H9 (cell line): Measurements from ENCODE around the gene ZNF727. TPM values are rescaled to one million over a fixed set of nuclear protein-coding genes. Genes with fewer than 3 reads are reported as not detected.

Experiments used
- DNase-seq: peaks from one replicate; pipeline ENCODE4 v3.0.0-alpha.2; 2017
- H2AFZ ChIP-seq: one replicate; pipeline ENCODE4 v1.6.1; 2013; ENCODE audit warnings: mild to moderate bottlenecking, low read length, control low read depth, moderate library complexity
- H2AK5ac ChIP-seq: 2 replicates; pipeline ENCODE4 v1.6.1; 2013; ENCODE audit warnings: low read length, control low read depth, mixed read lengths; ENCODE audit not compliant: insufficient read length
- H2BK120ac ChIP-seq: one replicate; pipeline ENCODE4 v1.6.1; 2013; ENCODE audit warnings: low read depth, mild to moderate bottlenecking, low read length, control low read depth, inconsistent platforms; ENCODE audit not compliant: poor library complexity, severe bottlenecking
- H2BK12ac ChIP-seq: 2 replicates; pipeline ENCODE4 v1.6.1; 2013; ENCODE audit warnings: low read length, control low read depth, mixed read lengths, low read depth; ENCODE audit not compliant: insufficient read length
- H2BK15ac ChIP-seq: 2 replicates; pipeline ENCODE4 v1.6.1; 2013; ENCODE audit warnings: low read depth, low read length, control low read depth
- H2BK20ac ChIP-seq: one replicate; pipeline ENCODE4 v1.6.1; 2013; ENCODE audit warnings: low read depth, mild to moderate bottlenecking, low read length, control low read depth, inconsistent platforms; ENCODE audit not compliant: poor library complexity, severe bottlenecking
- H2BK5ac ChIP-seq: 2 replicates; pipeline ENCODE4 v1.6.1; 2013; ENCODE audit warnings: low read length, control low read depth, mixed read lengths; ENCODE audit not compliant: insufficient read length
- H3K14ac ChIP-seq: 2 replicates; pipeline ENCODE4 v1.6.1; 2013; ENCODE audit warnings: low read length, control low read depth; ENCODE audit not compliant: insufficient read depth
- H3K18ac ChIP-seq: 2 replicates; pipeline ENCODE4 v1.6.1; 2013; ENCODE audit warnings: low read depth, mild to moderate bottlenecking, mixed read lengths, low read length, control low read depth; ENCODE audit not compliant: insufficient read length
- H3K23ac ChIP-seq: 2 replicates; pipeline ENCODE4 v1.6.1; 2013; ENCODE audit warnings: low read length, control low read depth, mixed read lengths, low read depth; ENCODE audit not compliant: insufficient read length
- H3K23me2 ChIP-seq: 2 replicates; pipeline ENCODE4 v1.6.1; 2013; ENCODE audit warnings: low read depth, mild to moderate bottlenecking, mixed read lengths, low read length, control low read depth; ENCODE audit not compliant: insufficient read length, poor library complexity, severe bottlenecking
- H3K27ac ChIP-seq: 2 replicates; pipeline ENCODE4 v1.5.1; 2013; ENCODE audit warnings: low read length, control low read depth, mixed read lengths, low read depth; ENCODE audit not compliant: insufficient read length
- H3K27me3 ChIP-seq: 2 replicates; pipeline ENCODE4 v1.6.1; 2013; ENCODE audit warnings: low read length, control low read depth, inconsistent platforms; ENCODE audit not compliant: insufficient read depth
- H3K4ac ChIP-seq: 2 replicates; pipeline ENCODE4 v1.6.1; 2013; ENCODE audit warnings: low read depth, mild to moderate bottlenecking, control low read depth, inconsistent platforms, low read length, moderate library complexity
- H3K4me1 ChIP-seq: 2 replicates; pipeline ENCODE4 v1.6.1; 2013; ENCODE audit warnings: low read length, control low read depth, inconsistent platforms; ENCODE audit not compliant: insufficient read depth
- H3K4me2 ChIP-seq: 2 replicates; pipeline ENCODE4 v1.6.1; 2013; ENCODE audit warnings: low read length, control low read depth, mixed read lengths; ENCODE audit not compliant: insufficient read length, insufficient read depth
- H3K56ac ChIP-seq: 2 replicates; pipeline ENCODE4 v1.6.1; 2013; ENCODE audit warnings: low read depth, mild to moderate bottlenecking, mixed read lengths, low read length, control low read depth; ENCODE audit not compliant: insufficient read length
- H3K79me1 ChIP-seq: 2 replicates; pipeline ENCODE4 v1.6.1; 2013; ENCODE audit warnings: low read depth, mild to moderate bottlenecking, moderate library complexity, low read length, control low read depth, inconsistent platforms; ENCODE audit not compliant: insufficient read depth, poor library complexity, severe bottlenecking
- H3K79me2 ChIP-seq: 2 replicates; pipeline ENCODE4 v1.6.1; 2013; ENCODE audit warnings: low read length, control low read depth, inconsistent platforms; ENCODE audit not compliant: insufficient read depth
- H3K9ac ChIP-seq: 2 replicates; pipeline ENCODE4 v1.6.1; 2013; ENCODE audit warnings: low read length, control low read depth, mixed read lengths; ENCODE audit not compliant: insufficient read length; ENCODE audit errors: extremely low read depth
- H3K9me3 ChIP-seq: one replicate; pipeline ENCODE4 v1.6.1; 2013; ENCODE audit warnings: low read depth, low read length, inconsistent platforms; ENCODE audit not compliant: control insufficient read depth
- H3T11ph ChIP-seq: one replicate; pipeline ENCODE4 v1.6.1; 2013; ENCODE audit warnings: mild to moderate bottlenecking, low read length, control low read depth, inconsistent platforms
- H4K20me1 ChIP-seq: one replicate; pipeline ENCODE4 v1.6.1; 2013; ENCODE audit not compliant: control insufficient read depth, insufficient read length, insufficient read depth
- H4K5ac ChIP-seq: 2 replicates; pipeline ENCODE4 v1.6.1; 2013; ENCODE audit warnings: low read depth, mild to moderate bottlenecking, mixed read lengths, low read length, control low read depth; ENCODE audit not compliant: insufficient read length
- H4K8ac ChIP-seq: replicated peaks from 2 replicates; pipeline ENCODE4 v1.6.1; 2013; ENCODE audit warnings: low read length, control low read depth, mixed read lengths, low read depth; ENCODE audit not compliant: insufficient read length
- H4K91ac ChIP-seq: 2 replicates; pipeline ENCODE4 v1.6.1; 2013; ENCODE audit warnings: low read depth, mild to moderate bottlenecking, moderate library complexity, mixed read lengths, low read length, control low read depth; ENCODE audit not compliant: insufficient read length
- H3K27ac Mint-ChIP-seq, 3 experiments: 2 replicates in 2 of 3; 3 replicates in 1 of 3; pipeline ENCODE4 v1.8.0; 2020 to 2021; ENCODE audit warnings: mixed read lengths in 3 of 3, mild to moderate bottlenecking in 1 of 3, moderate library complexity in 1 of 3
- H3K27me3 Mint-ChIP-seq: 2 replicates; pipeline ENCODE4 v1.8.0; 2021; ENCODE audit warnings: low read depth, mild to moderate bottlenecking, moderate library complexity, mixed read lengths
- H3K36me3 Mint-ChIP-seq, 3 experiments: 2 replicates in 2 of 3; 3 replicates in 1 of 3; pipeline ENCODE4 v1.8.0; 2020 to 2021; ENCODE audit warnings: low read depth in 3 of 3, mixed read lengths in 3 of 3; ENCODE audit not compliant: insufficient read depth in 1 of 3
- H3K4me1 Mint-ChIP-seq, 2 experiments: 2 replicates each; pipeline ENCODE4 v1.8.0; 2020; ENCODE audit warnings: mixed read lengths in 2 of 2
- H3K4me3 Mint-ChIP-seq, 2 experiments: 2 replicates in 1 of 2; 3 replicates in 1 of 2; pipeline ENCODE4 v1.8.0; 2020 to 2021; ENCODE audit warnings: mild to moderate bottlenecking in 2 of 2, mixed read lengths in 2 of 2, moderate library complexity in 1 of 2
- H3K9me3 Mint-ChIP-seq, 2 experiments: 2 replicates in 1 of 2; 3 replicates in 1 of 2; pipeline ENCODE4 v1.8.0; 2020; ENCODE audit warnings: mild to moderate bottlenecking in 2 of 2, mixed read lengths in 2 of 2, moderate library complexity in 1 of 2
- WGBS: extraction: QIAGEN DNeasy Blood & Tissue Kit; methylation state at CpG from one replicate; pipeline ENCODE4 v1.1.7; 2013; ENCODE audit warnings: missing lambda C conversion rate, low lambda C conversion rate, mixed read lengths; ENCODE audit not compliant: insufficient read length; ENCODE audit errors: extremely low coverage; 5-methylcytosine and 5-hydroxymethylcytosine counted together
- total RNA-seq: library from RNA; stranded (reverse); gene quantifications from 2 replicates; pipeline ENCODE4 v1.2.1, GENCODE V29; 2021
- TF ChIP-seq, protein P1 (sequence below): fragments of 200-600 bp; sonication (generic); conservative IDR thresholded peaks from 3 replicates; pipeline ENCODE4 v1.8.0; 2021; ENCODE audit warnings: antibody characterized with exemption, mild to moderate bottlenecking

ZNF727 gene
- total RNA-seq, 1 experiment from 2014 or later = not detected

DNA sequence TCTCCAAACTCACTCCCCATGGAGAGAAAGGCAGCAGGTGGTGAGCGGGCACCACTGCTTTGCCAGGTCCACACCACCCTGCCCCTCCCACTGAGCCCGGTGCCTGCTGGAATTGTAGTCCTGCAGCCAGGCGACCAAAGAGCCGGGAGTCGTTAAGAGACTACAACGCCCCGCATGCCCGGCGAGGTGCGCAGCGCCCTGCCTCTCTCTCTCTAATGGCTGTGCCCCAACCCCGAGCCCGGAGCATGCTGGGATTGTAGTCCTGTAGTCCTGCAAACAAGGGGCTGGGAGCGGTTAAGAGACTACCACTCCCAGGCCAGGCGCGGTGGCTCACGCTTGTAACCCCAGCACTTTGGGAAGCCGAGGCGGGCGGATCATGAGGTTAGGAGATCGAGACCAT lies 8.1 kb upstream of the ZNF727 start:
- H3K79me2 ChIP-seq = no peaks in the 10 kb centered on the region
- no CpG with 5 or more reads among the region's 21 CpGs for WGBS
- peaks cover 82% of the 10 kb centered on the region for H3K9me3 ChIP-seq
- no peak overlapping the region for H2BK20ac ChIP-seq
- no peaks in the 10 kb centered on the region for H3K4me1 Mint-ChIP-seq
- peaks cover 12 to 19% (median 14%) of the 10 kb centered on the region in 3 experiments; a peak in 6 of 7 replicates for H3K36me3 Mint-ChIP-seq
- H4K5ac ChIP-seq = no peak overlapping the region
- no peak overlapping the region for H3K14ac ChIP-seq
- H3K23ac ChIP-seq = no peak overlapping the region
- H3K4me1 ChIP-seq = no peaks in the 10 kb centered on the region
- peak overlapping the region in 1 of 2 experiments; percentile 7; a peak in 1 of 5 replicates for H3K4me3 Mint-ChIP-seq
- H3T11ph ChIP-seq = no peak overlapping the region
- H3K56ac ChIP-seq = no peak overlapping the region
- H3K18ac ChIP-seq = no peak overlapping the region
- H2BK120ac ChIP-seq = no peak overlapping the region
- no peaks in the 10 kb centered on the region for H3K23me2 ChIP-seq
- no peak overlapping the region for H3K4me2 ChIP-seq
- no peaks in the 10 kb centered on the region for H3K27me3 ChIP-seq
- TF ChIP-seq, protein P1, sequence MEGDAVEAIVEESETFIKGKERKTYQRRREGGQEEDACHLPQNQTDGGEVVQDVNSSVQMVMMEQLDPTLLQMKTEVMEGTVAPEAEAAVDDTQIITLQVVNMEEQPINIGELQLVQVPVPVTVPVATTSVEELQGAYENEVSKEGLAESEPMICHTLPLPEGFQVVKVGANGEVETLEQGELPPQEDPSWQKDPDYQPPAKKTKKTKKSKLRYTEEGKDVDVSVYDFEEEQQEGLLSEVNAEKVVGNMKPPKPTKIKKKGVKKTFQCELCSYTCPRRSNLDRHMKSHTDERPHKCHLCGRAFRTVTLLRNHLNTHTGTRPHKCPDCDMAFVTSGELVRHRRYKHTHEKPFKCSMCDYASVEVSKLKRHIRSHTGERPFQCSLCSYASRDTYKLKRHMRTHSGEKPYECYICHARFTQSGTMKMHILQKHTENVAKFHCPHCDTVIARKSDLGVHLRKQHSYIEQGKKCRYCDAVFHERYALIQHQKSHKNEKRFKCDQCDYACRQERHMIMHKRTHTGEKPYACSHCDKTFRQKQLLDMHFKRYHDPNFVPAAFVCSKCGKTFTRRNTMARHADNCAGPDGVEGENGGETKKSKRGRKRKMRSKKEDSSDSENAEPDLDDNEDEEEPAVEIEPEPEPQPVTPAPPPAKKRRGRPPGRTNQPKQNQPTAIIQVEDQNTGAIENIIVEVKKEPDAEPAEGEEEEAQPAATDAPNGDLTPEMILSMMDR = no peak
- no peak overlapping the region for H4K8ac ChIP-seq
- peaks cover 90 to 91% of the 10 kb centered on the region in 2 experiments for H3K9me3 Mint-ChIP-seq
- no peak for DNase-seq
- H3K27me3 Mint-ChIP-seq = peaks cover 4% of the 10 kb centered on the region; the same call in 1 of the 2 replicates
- H3K27ac ChIP-seq = no peak overlapping the region
- H3K4ac ChIP-seq = no peak overlapping the region
- H3K27ac Mint-ChIP-seq = no peak overlapping the region
- no peak overlapping the region for H4K91ac ChIP-seq
- H2BK5ac ChIP-seq = no peak overlapping the region
- H2BK15ac ChIP-seq = no peak overlapping the region
- no peak overlapping the region for H2AFZ ChIP-seq
- no peak overlapping the region for H2AK5ac ChIP-seq
- no peak overlapping the region for H3K9ac ChIP-seq
- H4K20me1 ChIP-seq = no peaks in the 10 kb centered on the region
- no peaks in the 10 kb centered on the region for H3K79me1 ChIP-seq
- no peak overlapping the region for H2BK12ac ChIP-seq
